Peyer's patch (tissue), 4 donors: Measurements from ENCODE around the gene VSIR.

ENCODE experiments used
- CTCF ChIP-seq, 6 experiments: fragments of 450-650 bp in 4 of 6; fragments of 200-600 bp in 2 of 6; sonication (generic) in 1 of 6; IDR thresholded peaks; one replicate each; pipeline ENCODE4 v1.5.1; 2017 to 2019; ENCODE audit warnings: antibody characterized with exemption in 6 of 6, mild to moderate bottlenecking in 3 of 6, moderate library complexity in 1 of 6
- POLR2A ChIP-seq, 2 donors: fragments of 450-650 bp; IDR thresholded peaks; one replicate each; pipeline ENCODE4 v1.5.1; 2017; ENCODE audit warnings: antibody characterized with exemption in 2 of 2, mild to moderate bottlenecking in 2 of 2, moderate library complexity in 2 of 2

DNA sequence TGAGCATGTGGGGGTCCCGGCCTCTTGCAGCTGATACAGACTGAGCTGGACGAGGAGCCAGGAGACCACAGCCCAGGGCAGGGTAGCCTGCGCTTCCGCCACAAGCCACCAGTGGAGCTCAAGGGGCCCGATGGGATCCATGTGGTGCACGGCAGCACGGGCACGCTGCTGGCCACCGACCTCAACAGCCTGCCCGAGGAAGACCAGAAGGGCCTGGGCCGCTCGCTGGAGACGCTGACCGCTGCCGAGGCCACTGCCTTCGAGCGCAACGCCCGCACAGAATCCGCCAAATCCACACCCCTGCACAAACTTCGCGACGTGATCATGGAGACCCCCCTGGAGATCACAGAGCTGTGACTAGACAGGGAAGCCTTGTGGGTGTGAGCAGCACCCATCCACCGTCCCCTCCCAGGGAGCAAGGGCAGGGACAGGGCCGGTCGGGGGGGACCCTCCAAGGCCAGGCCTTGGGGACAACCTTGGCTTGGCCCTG, 41.6 kb upstream of the VSIR start:
- TF ChIP-seq CTCF (IDR thresholded peaks at IDR 0.05) (no peak), POLR2A (IDR thresholded peaks at IDR 0.05) (no peak)
